ENCODE results near the gene ENAH. TPM values are rescaled to one million over a fixed set of nuclear protein-coding genes. Genes with fewer than 3 reads are reported as not detected.

Gene ENAH
- total and polyA plus RNA-seq, 9 of the 15 experiments (the other 6 are each of a cell fraction or from before 2014, with no cell fraction given): 0.03 to 1.2 (median 0.15) TPM

DNA sequence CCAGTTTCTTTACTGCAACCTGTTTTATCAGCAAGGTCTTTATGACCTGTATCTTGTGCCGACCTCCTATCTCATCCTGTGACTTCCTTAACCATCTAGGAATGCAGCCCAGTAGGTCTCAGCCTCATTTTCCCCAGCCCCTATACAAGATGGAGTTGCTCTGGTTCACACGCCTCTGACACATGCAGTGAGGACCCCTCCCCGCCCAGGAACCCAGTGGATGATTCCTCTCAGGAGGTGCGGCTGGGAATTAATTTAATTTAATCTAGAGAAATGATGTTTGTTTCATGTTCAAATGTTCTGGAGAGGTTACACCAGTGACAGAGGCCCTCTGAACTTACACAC, 186.1 kb downstream of the ENAH start (continued):
- TF ChIP-seq, protein P1, sequence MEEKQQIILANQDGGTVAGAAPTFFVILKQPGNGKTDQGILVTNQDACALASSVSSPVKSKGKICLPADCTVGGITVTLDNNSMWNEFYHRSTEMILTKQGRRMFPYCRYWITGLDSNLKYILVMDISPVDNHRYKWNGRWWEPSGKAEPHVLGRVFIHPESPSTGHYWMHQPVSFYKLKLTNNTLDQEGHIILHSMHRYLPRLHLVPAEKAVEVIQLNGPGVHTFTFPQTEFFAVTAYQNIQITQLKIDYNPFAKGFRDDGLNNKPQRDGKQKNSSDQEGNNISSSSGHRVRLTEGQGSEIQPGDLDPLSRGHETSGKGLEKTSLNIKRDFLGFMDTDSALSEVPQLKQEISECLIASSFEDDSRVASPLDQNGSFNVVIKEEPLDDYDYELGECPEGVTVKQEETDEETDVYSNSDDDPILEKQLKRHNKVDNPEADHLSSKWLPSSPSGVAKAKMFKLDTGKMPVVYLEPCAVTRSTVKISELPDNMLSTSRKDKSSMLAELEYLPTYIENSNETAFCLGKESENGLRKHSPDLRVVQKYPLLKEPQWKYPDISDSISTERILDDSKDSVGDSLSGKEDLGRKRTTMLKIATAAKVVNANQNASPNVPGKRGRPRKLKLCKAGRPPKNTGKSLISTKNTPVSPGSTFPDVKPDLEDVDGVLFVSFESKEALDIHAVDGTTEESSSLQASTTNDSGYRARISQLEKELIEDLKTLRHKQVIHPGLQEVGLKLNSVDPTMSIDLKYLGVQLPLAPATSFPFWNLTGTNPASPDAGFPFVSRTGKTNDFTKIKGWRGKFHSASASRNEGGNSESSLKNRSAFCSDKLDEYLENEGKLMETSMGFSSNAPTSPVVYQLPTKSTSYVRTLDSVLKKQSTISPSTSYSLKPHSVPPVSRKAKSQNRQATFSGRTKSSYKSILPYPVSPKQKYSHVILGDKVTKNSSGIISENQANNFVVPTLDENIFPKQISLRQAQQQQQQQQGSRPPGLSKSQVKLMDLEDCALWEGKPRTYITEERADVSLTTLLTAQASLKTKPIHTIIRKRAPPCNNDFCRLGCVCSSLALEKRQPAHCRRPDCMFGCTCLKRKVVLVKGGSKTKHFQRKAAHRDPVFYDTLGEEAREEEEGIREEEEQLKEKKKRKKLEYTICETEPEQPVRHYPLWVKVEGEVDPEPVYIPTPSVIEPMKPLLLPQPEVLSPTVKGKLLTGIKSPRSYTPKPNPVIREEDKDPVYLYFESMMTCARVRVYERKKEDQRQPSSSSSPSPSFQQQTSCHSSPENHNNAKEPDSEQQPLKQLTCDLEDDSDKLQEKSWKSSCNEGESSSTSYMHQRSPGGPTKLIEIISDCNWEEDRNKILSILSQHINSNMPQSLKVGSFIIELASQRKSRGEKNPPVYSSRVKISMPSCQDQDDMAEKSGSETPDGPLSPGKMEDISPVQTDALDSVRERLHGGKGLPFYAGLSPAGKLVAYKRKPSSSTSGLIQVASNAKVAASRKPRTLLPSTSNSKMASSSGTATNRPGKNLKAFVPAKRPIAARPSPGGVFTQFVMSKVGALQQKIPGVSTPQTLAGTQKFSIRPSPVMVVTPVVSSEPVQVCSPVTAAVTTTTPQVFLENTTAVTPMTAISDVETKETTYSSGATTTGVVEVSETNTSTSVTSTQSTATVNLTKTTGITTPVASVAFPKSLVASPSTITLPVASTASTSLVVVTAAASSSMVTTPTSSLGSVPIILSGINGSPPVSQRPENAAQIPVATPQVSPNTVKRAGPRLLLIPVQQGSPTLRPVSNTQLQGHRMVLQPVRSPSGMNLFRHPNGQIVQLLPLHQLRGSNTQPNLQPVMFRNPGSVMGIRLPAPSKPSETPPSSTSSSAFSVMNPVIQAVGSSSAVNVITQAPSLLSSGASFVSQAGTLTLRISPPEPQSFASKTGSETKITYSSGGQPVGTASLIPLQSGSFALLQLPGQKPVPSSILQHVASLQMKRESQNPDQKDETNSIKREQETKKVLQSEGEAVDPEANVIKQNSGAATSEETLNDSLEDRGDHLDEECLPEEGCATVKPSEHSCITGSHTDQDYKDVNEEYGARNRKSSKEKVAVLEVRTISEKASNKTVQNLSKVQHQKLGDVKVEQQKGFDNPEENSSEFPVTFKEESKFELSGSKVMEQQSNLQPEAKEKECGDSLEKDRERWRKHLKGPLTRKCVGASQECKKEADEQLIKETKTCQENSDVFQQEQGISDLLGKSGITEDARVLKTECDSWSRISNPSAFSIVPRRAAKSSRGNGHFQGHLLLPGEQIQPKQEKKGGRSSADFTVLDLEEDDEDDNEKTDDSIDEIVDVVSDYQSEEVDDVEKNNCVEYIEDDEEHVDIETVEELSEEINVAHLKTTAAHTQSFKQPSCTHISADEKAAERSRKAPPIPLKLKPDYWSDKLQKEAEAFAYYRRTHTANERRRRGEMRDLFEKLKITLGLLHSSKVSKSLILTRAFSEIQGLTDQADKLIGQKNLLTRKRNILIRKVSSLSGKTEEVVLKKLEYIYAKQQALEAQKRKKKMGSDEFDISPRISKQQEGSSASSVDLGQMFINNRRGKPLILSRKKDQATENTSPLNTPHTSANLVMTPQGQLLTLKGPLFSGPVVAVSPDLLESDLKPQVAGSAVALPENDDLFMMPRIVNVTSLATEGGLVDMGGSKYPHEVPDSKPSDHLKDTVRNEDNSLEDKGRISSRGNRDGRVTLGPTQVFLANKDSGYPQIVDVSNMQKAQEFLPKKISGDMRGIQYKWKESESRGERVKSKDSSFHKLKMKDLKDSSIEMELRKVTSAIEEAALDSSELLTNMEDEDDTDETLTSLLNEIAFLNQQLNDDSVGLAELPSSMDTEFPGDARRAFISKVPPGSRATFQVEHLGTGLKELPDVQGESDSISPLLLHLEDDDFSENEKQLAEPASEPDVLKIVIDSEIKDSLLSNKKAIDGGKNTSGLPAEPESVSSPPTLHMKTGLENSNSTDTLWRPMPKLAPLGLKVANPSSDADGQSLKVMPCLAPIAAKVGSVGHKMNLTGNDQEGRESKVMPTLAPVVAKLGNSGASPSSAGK (IDR thresholded peaks at IDR 0.05): no peak
- TF ChIP-seq SMARCE1 (IDR thresholded peaks at IDR 0.05) (no peak), SAP30 (IDR thresholded peaks at IDR 0.05; ENCODE audit: borderline replicate concordance, insufficient read depth, low read depth, low read length, poor library complexity, severe bottlenecking) (no peak), RBM15 (IDR thresholded peaks at IDR 0.05; ENCODE audit: insufficient read depth, low read length) (no peak), ZNF282 (CRISPR knock-in tag; IDR thresholded peaks at IDR 0.05) (no peak), ESRRB (CRISPR knock-in tag; IDR thresholded peaks at IDR 0.05; ENCODE audit: borderline replicate concordance) (no peak), ZFP30 (CRISPR knock-in tag; IDR thresholded peaks at IDR 0.05; ENCODE audit: borderline replicate concordance) (no peak; the same call in 1 of the 2 replicates), RFX5 (IDR thresholded peaks at IDR 0.05; ENCODE audit: low read depth, low read length) (no peak), MYBL2 (IDR thresholded peaks at IDR 0.05; ENCODE audit: low read depth) (no peak), MYBL2 (CRISPR knock-in tag; IDR thresholded peaks at IDR 0.05; ENCODE audit: borderline replicate concordance) (no peak), RHOXF2B (CRISPR knock-in tag; conservative IDR thresholded peaks at IDR 0.05) (no peak), NFRKB (IDR thresholded peaks at IDR 0.05; ENCODE audit: low read depth) (no peak)
- TF ChIP-seq, protein P2, sequence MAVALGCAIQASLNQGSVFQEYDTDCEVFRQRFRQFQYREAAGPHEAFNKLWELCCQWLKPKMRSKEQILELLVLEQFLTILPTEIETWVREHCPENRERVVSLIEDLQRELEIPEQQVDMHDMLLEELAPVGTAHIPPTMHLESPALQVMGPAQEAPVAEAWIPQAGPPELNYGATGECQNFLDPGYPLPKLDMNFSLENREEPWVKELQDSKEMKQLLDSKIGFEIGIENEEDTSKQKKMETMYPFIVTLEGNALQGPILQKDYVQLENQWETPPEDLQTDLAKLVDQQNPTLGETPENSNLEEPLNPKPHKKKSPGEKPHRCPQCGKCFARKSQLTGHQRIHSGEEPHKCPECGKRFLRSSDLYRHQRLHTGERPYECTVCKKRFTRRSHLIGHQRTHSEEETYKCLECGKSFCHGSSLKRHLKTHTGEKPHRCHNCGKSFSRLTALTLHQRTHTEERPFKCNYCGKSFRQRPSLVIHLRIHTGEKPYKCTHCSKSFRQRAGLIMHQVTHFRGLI (CRISPR knock-in tag; IDR thresholded peaks at IDR 0.05): peak; percentile 97
- TF ChIP-seq, protein P3, sequence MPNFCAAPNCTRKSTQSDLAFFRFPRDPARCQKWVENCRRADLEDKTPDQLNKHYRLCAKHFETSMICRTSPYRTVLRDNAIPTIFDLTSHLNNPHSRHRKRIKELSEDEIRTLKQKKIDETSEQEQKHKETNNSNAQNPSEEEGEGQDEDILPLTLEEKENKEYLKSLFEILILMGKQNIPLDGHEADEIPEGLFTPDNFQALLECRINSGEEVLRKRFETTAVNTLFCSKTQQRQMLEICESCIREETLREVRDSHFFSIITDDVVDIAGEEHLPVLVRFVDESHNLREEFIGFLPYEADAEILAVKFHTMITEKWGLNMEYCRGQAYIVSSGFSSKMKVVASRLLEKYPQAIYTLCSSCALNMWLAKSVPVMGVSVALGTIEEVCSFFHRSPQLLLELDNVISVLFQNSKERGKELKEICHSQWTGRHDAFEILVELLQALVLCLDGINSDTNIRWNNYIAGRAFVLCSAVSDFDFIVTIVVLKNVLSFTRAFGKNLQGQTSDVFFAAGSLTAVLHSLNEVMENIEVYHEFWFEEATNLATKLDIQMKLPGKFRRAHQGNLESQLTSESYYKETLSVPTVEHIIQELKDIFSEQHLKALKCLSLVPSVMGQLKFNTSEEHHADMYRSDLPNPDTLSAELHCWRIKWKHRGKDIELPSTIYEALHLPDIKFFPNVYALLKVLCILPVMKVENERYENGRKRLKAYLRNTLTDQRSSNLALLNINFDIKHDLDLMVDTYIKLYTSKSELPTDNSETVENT (CRISPR knock-in tag; IDR thresholded peaks at IDR 0.05): no peak
